ENCODE results near the gene TBC1D10A. TPM values are rescaled to one million over a fixed set of nuclear protein-coding genes. Genes with fewer than 3 reads are reported as not detected.

Gene TBC1D10A
- total RNA-seq, 2 donors from 2014 or later = 31.5 to 54.2 TPM

GRCh38 chr22:30284666-30285065, 42.1 kb downstream of the TBC1D10A start:
- no peak for DNase-seq (ENCODE audit: low spot score)
- TF ChIP-seq CTCF (IDR thresholded peaks at IDR 0.05) = no peak
- no peak overlapping the region for H3K4me3 ChIP-seq
- no peak overlapping the region for H3K27ac ChIP-seq
- no peaks in the 10 kb centered on the region for H3K9me3 ChIP-seq
- H3K36me3 ChIP-seq = peaks cover 20% of the 10 kb centered on the region
- H3K4me1 ChIP-seq (ENCODE audit: control insufficient read depth in 1 of 2, low read depth in 2 of 2) = peaks cover 3 to 16% of the 10 kb centered on the region in 2 donors
- no peaks in the 10 kb centered on the region for H3K27me3 ChIP-seq (replicated peaks; ENCODE audit: insufficient read depth)
- ATAC-seq (ENCODE audit: insufficient number of reproducible peaks, low FRiP score, low read depth) = no peak

- Histone ChIP-seq H3K9me3 (no peaks in the 10 kb centered on the region), H3K36me3 (peaks cover 20% of the 10 kb centered on the region), H3K4me1 (ENCODE audit: control insufficient read depth in 1 of 2, low read depth in 2 of 2) (peaks cover 6 to 16% of the 10 kb centered on the region in 2 donors), H3K4me3 (no peak overlapping the region), H3K27ac (no peak overlapping the region), H3K27me3 (replicated peaks; ENCODE audit: insufficient read depth) (no peaks in the 10 kb centered on the region)
- no peak for DNase-seq (ENCODE audit: low spot score)
- TF ChIP-seq CTCF (IDR thresholded peaks at IDR 0.05) = no peak
- no peak for ATAC-seq (ENCODE audit: insufficient number of reproducible peaks, low FRiP score, low read depth)
Measured at GRCh38 chr22:30284172-30284571, 42.6 kb downstream of the TBC1D10A start.

GRCh38 chr22:30283342-30283741, 43.4 kb downstream of the TBC1D10A start:
- ATAC-seq (ENCODE audit: insufficient number of reproducible peaks, low FRiP score, low read depth) = no peak
- H3K9me3 ChIP-seq = no peaks in the 10 kb centered on the region

GRCh38 chr22:30282616-30283046, 44.1 kb downstream of the TBC1D10A start:
- no peak for DNase-seq (ENCODE audit: low spot score)
- ATAC-seq (ENCODE audit: insufficient number of reproducible peaks, low FRiP score, low read depth) = no peak
- peaks cover 13 to 16% of the 10 kb centered on the region in 2 donors for H3K4me1 ChIP-seq (ENCODE audit: control insufficient read depth in 1 of 2, low read depth in 2 of 2)

More at GRCh38 chr22:30283342-30283741, 43.4 kb downstream of the TBC1D10A start:
- DNase-seq (ENCODE audit: low spot score) = no peak
- no peak overlapping the region for H3K4me3 ChIP-seq
- no peak overlapping the region for H3K27ac ChIP-seq
- no peak for TF ChIP-seq CTCF (IDR thresholded peaks at IDR 0.05)
- peaks cover 6 to 16% of the 10 kb centered on the region in 2 donors for H3K4me1 ChIP-seq (ENCODE audit: control insufficient read depth in 1 of 2, low read depth in 2 of 2)
- peaks cover 20% of the 10 kb centered on the region for H3K36me3 ChIP-seq
- H3K27me3 ChIP-seq (replicated peaks; ENCODE audit: insufficient read depth) = no peaks in the 10 kb centered on the region

GRCh38 chr22:30280505-30280904, 46.2 kb downstream of the TBC1D10A start:
- ATAC-seq (ENCODE audit: insufficient number of reproducible peaks, low FRiP score, low read depth) = no peak
- peaks cover 10% of the 10 kb centered on the region for H3K36me3 ChIP-seq

More at GRCh38 chr22:30282616-30283046, 44.1 kb downstream of the TBC1D10A start:
- H3K4me3 ChIP-seq = no peak overlapping the region
- no peaks in the 10 kb centered on the region for H3K27me3 ChIP-seq (replicated peaks; ENCODE audit: insufficient read depth)
- H3K9me3 ChIP-seq = no peaks in the 10 kb centered on the region
- H3K27ac ChIP-seq = no peak overlapping the region
- peaks cover 20% of the 10 kb centered on the region for H3K36me3 ChIP-seq
- no peak for TF ChIP-seq CTCF (IDR thresholded peaks at IDR 0.05)

More at GRCh38 chr22:30280505-30280904, 46.2 kb downstream of the TBC1D10A start:
- Histone ChIP-seq H3K27me3 (replicated peaks; ENCODE audit: insufficient read depth) (no peaks in the 10 kb centered on the region), H3K27ac (no peak overlapping the region), H3K9me3 (no peaks in the 10 kb centered on the region), H3K4me3 (no peak overlapping the region), H3K4me1 (ENCODE audit: control insufficient read depth in 1 of 2, low read depth in 2 of 2) (peaks cover 20 to 21% of the 10 kb centered on the region in 2 donors)
- no peak for DNase-seq (ENCODE audit: low spot score)
- no peak for TF ChIP-seq CTCF (IDR thresholded peaks at IDR 0.05)
